Kasumi-1 (cell line): ENCODE data around the gene IL1RL2.

Experiments used
- DNase-seq, 2 experiments: peaks; one replicate each; lab custom pipeline; 2025; lab: John Stamatoyannopoulos, UW

IL1RL2 gene

GRCh38 chr2:102194609-102195268, 7.9 kb downstream of the IL1RL2 start:
- no peak for DNase-seq

- no peak for DNase-seq
Observed at GRCh38 chr2:102197389-102198137, 10.7 kb downstream of the IL1RL2 start.

- no peak for DNase-seq
Observed at GRCh38 chr2:102200539-102200938, 13.7 kb downstream of the IL1RL2 start.

GRCh38 chr2:102204638-102205037, 17.8 kb downstream of the IL1RL2 start:
- DNase-seq, result no peak

- no peak for DNase-seq
Observed at GRCh38 chr2:102206666-102207341, 20.0 kb downstream of the IL1RL2 start.

- no peak for DNase-seq
Observed at GRCh38 chr2:102208774-102209173, 22.0 kb downstream of the IL1RL2 start.

GRCh38 chr2:102209474-102209873, 22.7 kb downstream of the IL1RL2 start:
- DNase-seq, result no peak

GRCh38 chr2:102217032-102217431, 30.2 kb downstream of the IL1RL2 start:
- no peak for DNase-seq

- DNase-seq, result peak; percentile 47 to 53
Observed at GRCh38 chr2:102224824-102225739, 38.3 kb downstream of the IL1RL2 start.

- no peak for DNase-seq
Observed at GRCh38 chr2:102226171-102226570, 39.3 kb downstream of the IL1RL2 start.

- DNase-seq, result no peak
Observed at GRCh38 chr2:102226612-102227391, 40.0 kb downstream of the IL1RL2 start.

GRCh38 chr2:102229141-102229769, 42.4 kb downstream of the IL1RL2 start:
- no peak for DNase-seq

- DNase-seq, result no peak
Observed at GRCh38 chr2:102230410-102230909, 43.6 kb downstream of the IL1RL2 start.

- no peak for DNase-seq
Observed at GRCh38 chr2:102233132-102233884, 46.5 kb downstream of the IL1RL2 start.

- DNase-seq, result no peak
Observed at GRCh38 chr2:102235042-102235473, 48.2 kb downstream of the IL1RL2 start.

- DNase-seq, result peak in 1 of 2 experiments; percentile 27
Observed at GRCh38 chr2:102235491-102235890, 48.7 kb downstream of the IL1RL2 start.

GRCh38 chr2:102236132-102236531, 49.3 kb downstream of the IL1RL2 start:
- DNase-seq, result no peak

GRCh38 chr2:102237176-102237575, 50.4 kb downstream of the IL1RL2 start:
- DNase-seq, result no peak

GRCh38 chr2:102238039-102238756, 51.4 kb downstream of the IL1RL2 start:
- DNase-seq, result no peak
